Type B pancreatic cell (in vitro differentiated cells): ENCODE data around the gene AGER. TPM values are rescaled to one million over a fixed set of nuclear protein-coding genes. Genes with fewer than 3 reads are reported as not detected.

Experiments
- DNase-seq: peaks from one replicate; pipeline ENCODE4 v3.0.0; 2021; ENCODE audit warnings: mixed read lengths; ENCODE audit not compliant: unreplicated experiment; ENCODE audit errors: extremely low spot score
- H3K27ac Mint-ChIP-seq: 2 replicates; pipeline ENCODE4 v1.8.0; 2021; ENCODE audit warnings: mild to moderate bottlenecking, mixed read lengths
- H3K27me3 Mint-ChIP-seq: 2 replicates; pipeline ENCODE4 v1.8.0; 2021; ENCODE audit warnings: mixed read lengths
- H3K36me3 Mint-ChIP-seq: 2 replicates; pipeline ENCODE4 v1.8.0; 2021; ENCODE audit warnings: mixed read lengths
- H3K4me1 Mint-ChIP-seq: one replicate; pipeline ENCODE4 v1.8.0; 2021; ENCODE audit warnings: mixed read lengths; ENCODE audit not compliant: unreplicated experiment
- H3K4me3 Mint-ChIP-seq: 2 replicates; pipeline ENCODE4 v1.8.0; 2021; ENCODE audit warnings: mild to moderate bottlenecking, mixed read lengths
- H3K9me3 Mint-ChIP-seq: 2 replicates; pipeline ENCODE4 v1.8.0; 2021; ENCODE audit warnings: mixed read lengths
- long read RNA-seq: library from polyadenylated mRNA; unstranded; transcript quantifications from one replicate; pipeline ENCODE4 v2.0.0, GENCODE V29; 2020
- total RNA-seq: library from RNA; stranded (reverse); gene quantifications from 2 replicates; pipeline ENCODE4 v1.2.1, GENCODE V29; 2021; ENCODE audit warnings: low replicate concordance
- TF ChIP-seq, protein P1 (sequence below): fragments of 200-600 bp; sonication (generic); conservative IDR thresholded peaks from 2 replicates; pipeline ENCODE4 v1.5.0; 2021; ENCODE audit warnings: antibody characterized with exemption, mild to moderate bottlenecking

Gene AGER
- 11.1 and 16.9 TPM in 2 replicates for total RNA-seq
- long read RNA-seq, partial matches to known transcripts: 1 of 2 reads
- long read RNA-seq, other reads (novel, unspliced or antisense): 0 of 2 reads

DNA sequence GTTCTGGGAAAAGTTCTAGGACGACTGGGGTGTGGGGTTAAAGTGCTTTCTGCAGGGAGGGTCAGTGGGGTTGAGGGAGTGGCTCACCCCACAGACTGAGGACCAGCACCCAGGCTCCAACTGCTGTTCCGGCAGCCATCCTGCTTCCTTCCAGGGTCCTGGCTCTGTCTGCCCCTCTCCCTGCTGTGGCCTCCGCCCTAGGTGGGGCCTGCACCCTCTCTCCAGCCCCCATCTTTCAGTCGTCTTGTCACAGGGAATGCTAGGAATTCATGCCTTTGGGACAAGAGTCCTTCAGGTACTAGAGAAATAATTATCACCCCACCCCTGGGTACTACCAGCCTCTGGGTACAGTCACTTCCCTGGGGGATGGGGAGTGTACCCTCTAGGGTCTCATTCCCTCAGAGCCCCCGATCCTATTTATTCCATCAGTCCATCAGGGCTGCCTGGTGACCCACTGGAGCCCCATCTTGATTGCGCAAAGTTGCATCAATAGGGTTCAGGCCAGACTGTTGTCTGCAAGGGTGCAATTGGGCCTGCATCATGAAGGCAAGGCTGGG lies at the start of gene AGER:
TSS of gene AGER (minus strand) at position 170 of the 557 bp plus-strand sequence. CDS start at position 139, 31 bp downstream.
- Mint-ChIP-seq H3K4me3 (no peak within 1 kb of the TSS), H3K36me3 (peaks cover 21% of the 10 kb centered on the region), H3K4me1 (peaks cover 38% of the 10 kb centered on the region), H3K27me3 (no peaks in the 10 kb centered on the region), H3K9me3 (no peaks in the 10 kb centered on the region), H3K27ac (no peak within 1 kb of the TSS)
- TF ChIP-seq, protein P1, sequence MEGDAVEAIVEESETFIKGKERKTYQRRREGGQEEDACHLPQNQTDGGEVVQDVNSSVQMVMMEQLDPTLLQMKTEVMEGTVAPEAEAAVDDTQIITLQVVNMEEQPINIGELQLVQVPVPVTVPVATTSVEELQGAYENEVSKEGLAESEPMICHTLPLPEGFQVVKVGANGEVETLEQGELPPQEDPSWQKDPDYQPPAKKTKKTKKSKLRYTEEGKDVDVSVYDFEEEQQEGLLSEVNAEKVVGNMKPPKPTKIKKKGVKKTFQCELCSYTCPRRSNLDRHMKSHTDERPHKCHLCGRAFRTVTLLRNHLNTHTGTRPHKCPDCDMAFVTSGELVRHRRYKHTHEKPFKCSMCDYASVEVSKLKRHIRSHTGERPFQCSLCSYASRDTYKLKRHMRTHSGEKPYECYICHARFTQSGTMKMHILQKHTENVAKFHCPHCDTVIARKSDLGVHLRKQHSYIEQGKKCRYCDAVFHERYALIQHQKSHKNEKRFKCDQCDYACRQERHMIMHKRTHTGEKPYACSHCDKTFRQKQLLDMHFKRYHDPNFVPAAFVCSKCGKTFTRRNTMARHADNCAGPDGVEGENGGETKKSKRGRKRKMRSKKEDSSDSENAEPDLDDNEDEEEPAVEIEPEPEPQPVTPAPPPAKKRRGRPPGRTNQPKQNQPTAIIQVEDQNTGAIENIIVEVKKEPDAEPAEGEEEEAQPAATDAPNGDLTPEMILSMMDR: no peak
- DNase-seq: no peak

DNA sequence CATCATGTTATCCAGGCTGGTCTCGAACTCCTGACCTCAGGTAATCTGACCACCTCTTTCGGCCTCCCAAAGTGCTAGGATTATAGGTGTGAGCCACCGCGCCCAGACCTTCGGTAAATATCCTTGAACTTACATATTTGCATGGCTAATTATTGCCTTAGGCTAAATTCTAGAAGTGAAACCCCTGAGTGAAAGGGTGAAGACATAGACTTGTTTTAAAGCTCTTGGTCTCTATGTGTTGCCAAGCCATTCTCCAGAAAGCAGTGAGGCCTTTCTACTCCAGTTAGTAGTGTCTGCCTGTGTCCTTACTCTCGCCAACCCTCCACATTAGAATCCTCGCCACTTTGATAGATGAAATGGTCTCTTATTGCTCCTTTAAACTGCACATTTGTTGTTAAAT lies 42.4 kb upstream of the AGER start:
- Mint-ChIP-seq H3K27ac (no peak overlapping the region), H3K27me3 (peaks cover 7% of the 10 kb centered on the region), H3K4me3 (no peak overlapping the region), H3K4me1 (no peaks in the 10 kb centered on the region), H3K9me3 (peaks cover 4% of the 10 kb centered on the region), H3K36me3 (no peaks in the 10 kb centered on the region)
- DNase-seq: no peak
- TF ChIP-seq, protein P1: no peak

DNA sequence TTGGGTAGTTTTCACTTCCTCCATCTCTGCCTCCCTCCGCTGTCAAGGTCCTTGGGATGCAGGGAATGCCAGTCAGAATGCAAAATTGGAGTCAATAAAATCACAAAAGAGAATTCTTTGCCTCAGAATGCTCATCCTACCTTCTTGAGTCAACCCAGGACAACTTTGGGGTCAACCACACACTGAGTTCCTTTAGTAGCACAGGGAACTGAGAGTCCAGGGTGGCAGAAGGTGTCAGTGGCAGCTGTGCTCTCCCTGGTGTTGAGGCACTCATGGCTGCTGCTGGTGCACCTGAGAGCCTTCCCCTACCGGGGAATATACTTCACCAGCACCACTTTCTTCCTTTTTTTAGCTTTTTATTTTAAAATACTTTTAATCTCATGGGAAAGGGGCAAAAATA lies 40.6 kb upstream of the AGER start:
- Mint-ChIP-seq H3K27ac (no peak overlapping the region), H3K27me3 (peaks cover 9% of the 10 kb centered on the region), H3K9me3 (peaks cover 4% of the 10 kb centered on the region), H3K4me1 (no peaks in the 10 kb centered on the region), H3K36me3 (no peaks in the 10 kb centered on the region), H3K4me3 (no peak overlapping the region)
- no peak for DNase-seq
- TF ChIP-seq, protein P1: no peak

DNA sequence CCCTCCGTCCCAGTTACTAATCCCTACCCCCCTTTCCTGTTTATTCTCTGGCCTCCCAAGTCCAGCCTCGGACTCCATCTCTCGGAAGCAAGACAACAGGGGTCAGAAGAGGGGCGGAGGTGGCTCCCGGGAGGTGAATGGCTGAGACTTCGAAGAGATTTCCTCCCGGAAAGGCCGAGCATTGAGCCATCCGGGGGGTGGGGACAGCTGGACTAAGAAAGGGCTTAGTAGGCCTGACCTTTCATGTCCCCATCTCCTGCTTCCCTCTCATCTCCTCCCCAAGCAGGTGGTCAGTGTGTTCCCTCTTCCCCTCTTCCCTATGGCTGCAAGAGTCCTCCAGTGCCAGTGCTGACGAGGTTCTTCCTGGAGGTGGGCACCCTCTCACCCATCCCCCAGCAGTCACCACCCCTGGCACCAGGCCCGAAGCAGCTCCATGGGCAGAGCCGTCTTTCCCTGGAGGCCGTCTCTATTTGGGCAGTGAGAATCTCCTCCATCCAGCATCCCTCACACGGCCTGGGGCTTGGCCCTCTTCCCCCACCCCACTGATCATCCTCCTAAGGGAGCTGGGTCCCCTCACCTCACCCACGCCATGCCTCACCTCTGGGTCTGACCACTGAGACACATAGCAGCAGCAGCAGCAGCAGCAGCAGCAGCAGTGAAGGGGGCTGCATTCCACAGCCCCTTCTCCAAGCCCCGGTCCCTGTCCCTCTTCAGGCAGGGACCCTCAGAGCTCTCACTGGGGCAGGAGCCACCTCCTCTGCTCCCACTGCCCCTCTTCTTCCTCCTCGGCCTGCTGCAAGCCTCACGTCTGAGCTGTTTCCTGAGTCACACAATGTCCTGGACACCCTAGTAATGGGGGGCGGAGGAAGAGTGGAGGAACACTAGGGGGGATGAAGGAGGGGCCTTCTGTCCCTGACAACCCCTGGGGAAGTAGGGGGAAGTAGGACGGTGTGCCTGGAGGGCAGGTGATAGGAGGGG lies 39.5 kb upstream of the AGER start, which contains the start of gene NOTCH4:
TSS of gene NOTCH4 (minus strand) at position 810 of the 978 bp plus-strand sequence. CDS start at position 671, 139 bp downstream.
- H3K27me3 Mint-ChIP-seq: peaks cover 17% of the 10 kb centered on the region
- H3K27ac Mint-ChIP-seq: no peak within 1 kb of the TSS
- TF ChIP-seq, protein P1: no peak
- H3K4me1 Mint-ChIP-seq: no peaks in the 10 kb centered on the region
- H3K9me3 Mint-ChIP-seq: no peaks in the 10 kb centered on the region
- DNase-seq: no peak
- no peak within 1 kb of the TSS for H3K4me3 Mint-ChIP-seq
- H3K36me3 Mint-ChIP-seq: no peaks in the 10 kb centered on the region

DNA sequence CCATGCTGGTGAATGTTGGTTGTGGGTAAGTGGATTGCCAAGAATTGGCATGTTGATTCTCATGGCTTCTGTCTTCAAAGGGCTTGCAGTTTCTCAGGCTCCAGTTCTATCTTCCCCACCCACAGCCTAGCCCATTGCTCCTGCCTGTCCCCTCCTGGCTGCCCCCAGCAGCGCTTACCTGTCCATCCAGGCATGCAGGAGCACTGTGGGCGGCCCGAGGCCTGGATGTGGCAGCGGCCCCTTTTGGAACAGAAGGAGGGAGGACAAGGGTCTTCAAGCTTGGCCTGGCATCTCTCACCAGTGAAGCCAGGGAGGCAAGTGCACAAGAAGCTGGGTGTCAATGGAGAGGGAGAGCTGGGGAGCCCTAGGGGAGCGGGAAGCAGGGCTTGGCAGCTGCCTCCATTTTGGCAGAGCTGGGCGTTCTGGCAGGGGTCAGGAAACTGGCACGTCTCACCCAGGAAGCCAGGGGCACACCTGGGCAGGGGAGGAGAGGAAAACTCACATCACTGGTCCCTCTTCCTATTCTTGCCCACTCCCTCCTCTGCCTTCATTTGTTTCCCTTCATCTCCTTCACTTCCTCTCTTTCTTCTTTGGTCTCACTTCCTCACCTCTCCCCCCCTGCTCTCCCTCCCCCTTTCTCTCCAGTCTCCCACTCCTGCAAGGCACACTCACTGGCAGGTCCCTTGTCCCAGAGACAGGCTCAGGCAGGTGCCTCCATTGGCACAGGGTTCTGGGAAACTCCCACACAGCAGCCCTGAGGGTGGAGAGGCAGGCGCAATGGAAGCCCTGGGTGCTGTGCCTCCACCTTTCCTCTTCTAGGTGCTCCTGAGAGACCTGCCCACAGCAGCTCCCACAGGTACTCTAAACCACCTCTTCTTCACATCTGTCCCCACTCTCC lies 38.5 kb upstream of the AGER start:
- no peaks in the 10 kb centered on the region for H3K9me3 Mint-ChIP-seq
- H3K4me3 Mint-ChIP-seq: no peak overlapping the region
- TF ChIP-seq, protein P1: no peak
- H3K4me1 Mint-ChIP-seq: no peaks in the 10 kb centered on the region
- no peaks in the 10 kb centered on the region for H3K36me3 Mint-ChIP-seq
- DNase-seq: no peak
- H3K27me3 Mint-ChIP-seq: peaks cover 19% of the 10 kb centered on the region
- H3K27ac Mint-ChIP-seq: no peak overlapping the region
